HL-60 (cell line): ENCODE results near the gene NR3C1.

Source experiments
- DNase-seq, 2 experiments: peaks; one replicate each; pipeline ENCODE4 v3.0.0-alpha.2; 2010 to 2020; ENCODE audit warnings: low read depth in 1 of 2, low spot score in 1 of 2
- H3K27ac ChIP-seq: fragments of 250-450 bp; sonication (Bioruptor Pico); replicated peaks from 2 replicates; pipeline ENCODE4 v1.5.1; 2020; ENCODE audit warnings: mild to moderate bottlenecking, moderate library complexity
- H3K27me3 ChIP-seq: fragments of 250-450 bp; sonication (Bioruptor Pico); 2 replicates; pipeline ENCODE4 v1.5.1; 2021; ENCODE audit warnings: mild to moderate bottlenecking, moderate library complexity; ENCODE audit not compliant: insufficient read depth, poor library complexity, severe bottlenecking
- H3K4me3 ChIP-seq: replicated peaks from 2 replicates; pipeline ENCODE4 v1.5.1; 2011; ENCODE audit warnings: mild to moderate bottlenecking, control low read depth, low read length; ENCODE audit not compliant: insufficient read depth
- GABPA ChIP-seq: IDR thresholded peaks from 2 replicates; pipeline ENCODE4 v1.6.1; 2012; ENCODE audit warnings: low read depth
- POLR2AphosphoS5 ChIP-seq: IDR thresholded peaks from 2 replicates; pipeline ENCODE4 v1.6.1; 2012; ENCODE audit warnings: low read depth
- SPI1 ChIP-seq: IDR thresholded peaks from 2 replicates; pipeline ENCODE4 v1.6.1; 2012; ENCODE audit warnings: low read depth, mild to moderate bottlenecking, borderline replicate concordance
- TF ChIP-seq, protein P1 (sequence below): IDR thresholded peaks from one replicate; pipeline ENCODE4 v1.5.1; 2011; ENCODE audit warnings: low read length, control low read depth, inconsistent platforms; ENCODE audit not compliant: insufficient read depth
- TF ChIP-seq, protein P2 (sequence below): IDR thresholded peaks from 2 replicates; pipeline ENCODE4 v1.6.1; 2012; ENCODE audit warnings: low read depth; ENCODE audit not compliant: insufficient replicate concordance

The NR3C1 gene

DNA sequence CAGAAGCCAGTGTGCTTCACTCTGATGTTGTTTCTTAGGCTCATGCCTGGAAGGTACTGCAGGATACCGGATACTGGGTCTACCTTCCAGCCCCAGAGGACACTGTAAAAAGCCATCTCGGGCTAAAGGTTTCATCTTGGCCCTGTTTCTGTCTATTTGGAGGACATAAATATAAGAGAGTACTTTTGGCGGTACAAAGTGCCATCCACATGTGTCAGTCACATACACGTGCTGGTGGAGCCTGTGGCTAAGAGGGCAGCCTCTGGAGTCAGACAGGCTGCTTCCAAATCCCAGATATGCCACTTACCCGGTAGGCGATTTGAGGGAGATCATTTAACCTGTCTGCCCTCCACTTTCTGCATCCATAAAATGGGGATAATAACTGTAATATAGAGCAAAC, 160.4 kb downstream of the NR3C1 start:
- no peak for DNase-seq
- TF ChIP-seq, protein P1, sequence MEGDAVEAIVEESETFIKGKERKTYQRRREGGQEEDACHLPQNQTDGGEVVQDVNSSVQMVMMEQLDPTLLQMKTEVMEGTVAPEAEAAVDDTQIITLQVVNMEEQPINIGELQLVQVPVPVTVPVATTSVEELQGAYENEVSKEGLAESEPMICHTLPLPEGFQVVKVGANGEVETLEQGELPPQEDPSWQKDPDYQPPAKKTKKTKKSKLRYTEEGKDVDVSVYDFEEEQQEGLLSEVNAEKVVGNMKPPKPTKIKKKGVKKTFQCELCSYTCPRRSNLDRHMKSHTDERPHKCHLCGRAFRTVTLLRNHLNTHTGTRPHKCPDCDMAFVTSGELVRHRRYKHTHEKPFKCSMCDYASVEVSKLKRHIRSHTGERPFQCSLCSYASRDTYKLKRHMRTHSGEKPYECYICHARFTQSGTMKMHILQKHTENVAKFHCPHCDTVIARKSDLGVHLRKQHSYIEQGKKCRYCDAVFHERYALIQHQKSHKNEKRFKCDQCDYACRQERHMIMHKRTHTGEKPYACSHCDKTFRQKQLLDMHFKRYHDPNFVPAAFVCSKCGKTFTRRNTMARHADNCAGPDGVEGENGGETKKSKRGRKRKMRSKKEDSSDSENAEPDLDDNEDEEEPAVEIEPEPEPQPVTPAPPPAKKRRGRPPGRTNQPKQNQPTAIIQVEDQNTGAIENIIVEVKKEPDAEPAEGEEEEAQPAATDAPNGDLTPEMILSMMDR: no peak
- no peak for TF ChIP-seq POLR2AphosphoS5
- Histone ChIP-seq H3K27ac (no peak overlapping the region), H3K27me3 (no peaks in the 10 kb centered on the region), H3K4me3 (no peak overlapping the region)

DNA sequence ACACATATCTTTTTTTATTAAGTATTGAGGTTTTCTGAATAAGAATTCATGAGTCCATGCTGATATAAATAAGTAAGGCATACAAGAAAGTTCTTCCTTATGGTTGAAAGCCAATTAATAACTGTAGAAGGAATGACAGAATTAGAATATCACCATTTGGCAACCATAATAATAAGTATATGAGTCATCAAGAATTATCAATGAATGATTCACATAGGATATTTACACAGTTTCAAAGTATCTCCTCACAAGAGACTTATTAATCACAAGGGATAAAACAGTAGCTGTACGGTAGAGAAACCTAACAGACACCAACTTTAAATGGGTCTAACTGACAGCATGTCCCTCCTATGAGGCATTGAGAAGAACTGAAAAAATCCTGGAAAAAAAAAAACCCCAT, 161.6 kb downstream of the NR3C1 start:
- Histone ChIP-seq H3K27ac (no peak overlapping the region), H3K4me3 (no peak overlapping the region), H3K27me3 (no peaks in the 10 kb centered on the region)
- TF ChIP-seq, protein P1: no peak
- TF ChIP-seq, protein P2, sequence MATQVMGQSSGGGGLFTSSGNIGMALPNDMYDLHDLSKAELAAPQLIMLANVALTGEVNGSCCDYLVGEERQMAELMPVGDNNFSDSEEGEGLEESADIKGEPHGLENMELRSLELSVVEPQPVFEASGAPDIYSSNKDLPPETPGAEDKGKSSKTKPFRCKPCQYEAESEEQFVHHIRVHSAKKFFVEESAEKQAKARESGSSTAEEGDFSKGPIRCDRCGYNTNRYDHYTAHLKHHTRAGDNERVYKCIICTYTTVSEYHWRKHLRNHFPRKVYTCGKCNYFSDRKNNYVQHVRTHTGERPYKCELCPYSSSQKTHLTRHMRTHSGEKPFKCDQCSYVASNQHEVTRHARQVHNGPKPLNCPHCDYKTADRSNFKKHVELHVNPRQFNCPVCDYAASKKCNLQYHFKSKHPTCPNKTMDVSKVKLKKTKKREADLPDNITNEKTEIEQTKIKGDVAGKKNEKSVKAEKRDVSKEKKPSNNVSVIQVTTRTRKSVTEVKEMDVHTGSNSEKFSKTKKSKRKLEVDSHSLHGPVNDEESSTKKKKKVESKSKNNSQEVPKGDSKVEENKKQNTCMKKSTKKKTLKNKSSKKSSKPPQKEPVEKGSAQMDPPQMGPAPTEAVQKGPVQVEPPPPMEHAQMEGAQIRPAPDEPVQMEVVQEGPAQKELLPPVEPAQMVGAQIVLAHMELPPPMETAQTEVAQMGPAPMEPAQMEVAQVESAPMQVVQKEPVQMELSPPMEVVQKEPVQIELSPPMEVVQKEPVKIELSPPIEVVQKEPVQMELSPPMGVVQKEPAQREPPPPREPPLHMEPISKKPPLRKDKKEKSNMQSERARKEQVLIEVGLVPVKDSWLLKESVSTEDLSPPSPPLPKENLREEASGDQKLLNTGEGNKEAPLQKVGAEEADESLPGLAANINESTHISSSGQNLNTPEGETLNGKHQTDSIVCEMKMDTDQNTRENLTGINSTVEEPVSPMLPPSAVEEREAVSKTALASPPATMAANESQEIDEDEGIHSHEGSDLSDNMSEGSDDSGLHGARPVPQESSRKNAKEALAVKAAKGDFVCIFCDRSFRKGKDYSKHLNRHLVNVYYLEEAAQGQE: no peak
- TF ChIP-seq POLR2AphosphoS5: no peak
- TF ChIP-seq SPI1: no peak
- no peak for TF ChIP-seq GABPA
- DNase-seq: no peak

DNA sequence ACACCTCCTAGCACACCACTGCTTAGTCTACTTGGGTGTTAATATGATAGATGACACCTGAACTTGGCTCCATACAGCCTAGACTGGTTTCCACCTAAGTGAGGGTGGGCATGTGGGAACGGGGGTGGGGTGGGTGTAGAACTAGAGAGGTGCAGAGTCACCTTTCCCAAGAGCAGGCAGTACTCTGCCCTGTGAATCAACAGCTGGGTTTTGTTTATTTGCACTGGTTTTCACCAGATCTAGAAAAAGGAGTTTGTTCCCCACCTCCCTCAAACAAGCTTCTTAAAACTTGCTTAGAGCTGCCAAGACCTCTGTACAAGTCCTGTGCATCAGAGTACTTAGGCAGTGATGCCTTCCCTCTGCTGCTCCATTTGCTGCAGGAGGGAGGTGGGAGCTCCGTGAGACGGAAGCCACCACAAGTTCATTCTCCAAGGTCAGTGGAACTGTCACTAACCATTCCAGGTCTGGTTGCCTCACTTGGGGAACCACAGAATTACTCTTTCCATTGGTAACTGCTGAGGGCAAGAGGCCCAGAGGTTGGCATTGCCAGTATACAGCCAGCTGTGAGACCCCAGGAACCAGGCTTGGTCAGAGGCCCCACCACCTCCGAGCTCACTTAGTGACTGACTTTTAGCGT, 163.5 kb downstream of the NR3C1 start:
- no peak overlapping the region for H3K4me3 ChIP-seq
- TF ChIP-seq GABPA (no peak), POLR2AphosphoS5 (no peak), SPI1 (no peak)
- TF ChIP-seq, protein P2: no peak
- TF ChIP-seq, protein P1: no peak
- no peaks in the 10 kb centered on the region for H3K27me3 ChIP-seq
- no peak for DNase-seq
- no peak overlapping the region for H3K27ac ChIP-seq

DNA sequence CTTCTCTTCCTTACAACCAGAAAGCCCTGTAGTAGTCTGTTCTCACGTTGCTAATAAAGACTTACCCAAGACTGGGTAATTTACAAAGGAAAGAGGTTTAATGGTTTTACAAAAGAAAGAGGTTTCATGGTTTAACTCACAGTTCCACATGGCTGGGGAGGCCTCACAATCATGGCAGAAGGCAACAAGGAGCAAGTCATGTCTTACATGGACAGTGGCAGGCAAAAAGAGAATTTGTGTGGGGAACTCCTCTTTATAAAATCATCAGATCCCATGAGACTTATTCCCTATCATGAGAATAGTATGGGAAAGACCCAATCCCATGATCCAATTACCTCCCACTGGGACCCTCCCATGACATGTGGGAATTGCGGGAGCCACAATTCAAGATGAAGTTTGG, 164.9 kb downstream of the NR3C1 start:
- Histone ChIP-seq H3K27ac (no peak overlapping the region), H3K4me3 (no peak overlapping the region), H3K27me3 (no peaks in the 10 kb centered on the region)
- TF ChIP-seq SPI1 (no peak), POLR2AphosphoS5 (no peak), GABPA (no peak)
- TF ChIP-seq, protein P1: no peak
- TF ChIP-seq, protein P2: no peak
- DNase-seq: no peak
